GM21576 (cell line): ENCODE data around the gene CTU1.

Source experiments
- ATAC-seq: cut with Tn5 transposase; IDR thresholded peaks from one replicate; pipeline ENCODE4 v1.9.1; 2021; ENCODE audit warnings: mild to moderate bottlenecking, moderate library complexity; ENCODE audit not compliant: unreplicated experiment

The CTU1 gene

GRCh38 chr19:51084505-51084904 lies 23.7 kb downstream of the CTU1 start:
- ATAC-seq = no peak

GRCh38 chr19:51083783-51084182 lies 24.4 kb downstream of the CTU1 start:
- ATAC-seq = no peak

GRCh38 chr19:51083181-51083580 lies 25.0 kb downstream of the CTU1 start:
- no peak for ATAC-seq

- ATAC-seq = no peak
Observed at GRCh38 chr19:51082611-51083010, 25.6 kb downstream of the CTU1 start, which contains the start of gene KLK14. Gene KLK14 (minus strand): TSS chr19:51082887. CDS start chr19:51082614, 273 bp downstream.

GRCh38 chr19:51081476-51081875 lies 26.7 kb downstream of the CTU1 start:
- ATAC-seq = no peak

GRCh38 chr19:51079481-51080110 lies 28.6 kb downstream of the CTU1 start:
- ATAC-seq = no peak

- no peak for ATAC-seq
Observed at GRCh38 chr19:51078731-51079130, 29.5 kb downstream of the CTU1 start.

- ATAC-seq = no peak
Observed at GRCh38 chr19:51078104-51078503, 30.1 kb downstream of the CTU1 start.

- ATAC-seq = no peak
Observed at GRCh38 chr19:51076631-51077213, 31.5 kb downstream of the CTU1 start.

- no peak for ATAC-seq
Observed at GRCh38 chr19:51075998-51076397, 32.2 kb downstream of the CTU1 start.

GRCh38 chr19:51071095-51071405 lies 37.2 kb downstream of the CTU1 start:
- ATAC-seq = no peak

GRCh38 chr19:51070334-51071094 lies 37.7 kb downstream of the CTU1 start:
- ATAC-seq = no peak

GRCh38 chr19:51066393-51067186 lies 41.6 kb downstream of the CTU1 start:
- no peak for ATAC-seq

- no peak for ATAC-seq
Observed at GRCh38 chr19:51065221-51065960, 42.8 kb downstream of the CTU1 start.

- ATAC-seq = no peak
Observed at GRCh38 chr19:51064534-51065220, 43.5 kb downstream of the CTU1 start, which contains the start of gene KLK13. Gene KLK13 (minus strand): TSS chr19:51065092. CDS start chr19:51065067, 25 bp downstream.

- ATAC-seq = no peak
Observed at GRCh38 chr19:51063664-51064063, 44.5 kb downstream of the CTU1 start.

GRCh38 chr19:51060973-51061372 lies 47.2 kb downstream of the CTU1 start:
- ATAC-seq = no peak

GRCh38 chr19:51060336-51060735 lies 47.9 kb downstream of the CTU1 start:
- no peak for ATAC-seq

GRCh38 chr19:51059715-51060114 lies 48.5 kb downstream of the CTU1 start:
- ATAC-seq = no peak

GRCh38 chr19:51055866-51056265 lies 52.3 kb downstream of the CTU1 start:
- no peak for ATAC-seq
